GM13977 (cell line): ENCODE measurements around the gene OR51B4.

Experiments
- DNase-seq: peaks from one replicate; pipeline ENCODE4 v3.0.0; 2012; ENCODE audit warnings: low spot score
- CTCF ChIP-seq: IDR thresholded peaks from 2 replicates; pipeline ENCODE4 v1.5.1; 2012; ENCODE audit warnings: mild to moderate bottlenecking, control low read depth; ENCODE audit not compliant: insufficient read depth; ENCODE audit errors: extremely low read depth, missing control alignments
- in situ Hi-C: fragments of 300-500 bp; cut with MboI; formaldehyde crosslinking; loops from one replicate; pipeline ENCODE4 v1.12.0; 2022; ENCODE audit warnings: low sequenced_read_pairs, low pct_unique_long_range_greater_than_20kb, mixed read lengths, inconsistent platforms; ENCODE audit not compliant: unreplicated experiment

Gene OR51B4

DNA sequence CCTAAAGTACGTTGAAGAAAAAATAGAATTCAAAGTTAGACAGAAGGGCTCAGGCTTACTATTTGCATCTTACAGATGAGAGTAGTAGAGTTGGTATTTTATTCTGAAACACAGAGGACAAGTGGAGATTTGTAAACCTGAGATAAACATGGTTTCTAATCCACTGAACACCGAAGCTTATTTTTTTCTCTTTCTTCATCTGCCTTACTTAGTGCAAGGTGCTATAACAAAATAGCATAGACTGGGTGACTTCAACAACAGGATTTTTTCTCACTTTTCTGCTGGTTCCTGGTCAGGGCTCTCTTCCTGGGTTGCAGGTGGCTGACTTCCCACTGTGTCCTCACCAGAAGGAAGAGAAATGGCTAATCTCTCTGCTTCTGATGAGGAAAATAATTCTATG is 50.0 kb downstream of the OR51B4 start:
- no peak for TF ChIP-seq CTCF
- in situ Hi-C loops, result no loop called here
- DNase-seq, result no peak
